GM18873 (cell line): ENCODE data around the gene FAM168B.
A peak's percentile ranks its signal among the peaks of the same experiment; 100 is the strongest.
"Not testable (repeated sequence)": the region's sequence is repeated elsewhere in the genome, so short reads cannot be mapped to it uniquely, and the experiment has no call there.

ENCODE experiments used
- ATAC-seq: cut with Tn5 transposase; IDR thresholded peaks from one replicate; pipeline ENCODE4 v1.9.1; 2021; ENCODE audit warnings: mild to moderate bottlenecking, moderate library complexity, moderate number of reproducible peaks; ENCODE audit not compliant: unreplicated experiment, low FRiP score

FAM168B gene

GRCh38 chr2:131093006-131093695 is at the start of gene FAM168B:
Gene FAM168B, minus strand, starts transcription at chr2:131093460. Its CDS starts 10,814 bp downstream, at chr2:131082646.
- peak; percentile 70 for ATAC-seq

DNA sequence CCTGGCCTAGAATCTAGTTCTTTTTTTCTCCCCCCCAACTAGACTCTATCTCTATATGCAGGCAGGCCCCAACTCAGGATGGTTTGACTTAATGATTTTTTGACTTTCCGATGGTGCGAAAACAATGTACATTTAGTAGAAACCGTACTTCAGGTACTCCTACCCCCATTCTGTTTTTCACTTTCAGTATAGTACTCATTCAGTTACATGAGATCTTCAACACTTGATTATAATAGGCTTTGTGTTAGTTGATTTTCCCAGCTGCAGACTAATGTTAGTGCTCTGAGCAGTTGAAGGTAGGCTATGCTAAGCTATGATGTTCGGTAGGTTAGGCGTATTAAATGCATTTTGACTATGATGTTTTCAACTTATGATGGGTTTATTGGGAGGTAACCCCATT is 49.6 kb upstream of the FAM168B start:
- ATAC-seq = no peak

- ATAC-seq = no peak
Measured at GRCh38 chr2:131140581-131140980, 47.3 kb upstream of the FAM168B start.

DNA sequence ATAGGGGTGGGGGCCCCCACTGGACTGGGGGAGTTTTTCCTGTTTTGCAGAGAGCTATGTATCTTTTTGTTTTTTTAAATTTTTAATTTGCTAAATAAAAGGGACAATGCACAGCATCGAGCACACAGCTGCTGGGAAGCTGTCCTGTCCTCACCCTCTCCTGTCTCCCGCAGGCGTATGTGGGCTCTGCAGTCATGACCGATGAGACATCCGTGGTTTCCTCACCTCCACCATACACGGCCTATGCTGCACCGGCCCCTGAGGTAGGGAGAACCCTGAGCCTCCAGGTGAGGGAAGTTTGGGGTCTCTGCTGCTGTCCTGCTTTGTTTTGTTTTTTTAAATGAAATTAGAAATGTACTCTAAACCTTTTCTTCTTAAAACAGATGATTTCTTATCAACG is 39.5 kb upstream of the FAM168B start:
- ATAC-seq = no peak

GRCh38 chr2:131130298-131130596 is 37.0 kb upstream of the FAM168B start:
- ATAC-seq = no peak

DNA sequence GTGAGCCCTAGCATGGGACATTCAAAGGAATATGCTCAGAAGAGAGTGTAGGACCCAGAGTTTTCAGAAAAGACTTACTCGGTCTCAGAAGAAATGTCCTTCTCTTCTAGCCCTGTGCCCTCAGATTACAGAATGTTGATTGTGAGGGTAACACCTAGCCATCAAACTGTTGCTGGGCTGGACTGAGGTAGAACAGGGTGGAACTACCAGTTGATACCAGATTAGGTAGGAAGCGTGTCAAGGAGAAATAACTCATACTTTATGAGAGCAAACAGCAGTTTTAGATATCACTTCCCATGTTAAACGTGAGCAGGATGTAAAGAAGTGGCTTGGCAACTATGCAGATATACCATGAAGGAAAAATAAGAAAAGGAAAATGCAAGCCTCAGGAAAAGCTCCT is 34.7 kb upstream of the FAM168B start:
- no peak for ATAC-seq

DNA sequence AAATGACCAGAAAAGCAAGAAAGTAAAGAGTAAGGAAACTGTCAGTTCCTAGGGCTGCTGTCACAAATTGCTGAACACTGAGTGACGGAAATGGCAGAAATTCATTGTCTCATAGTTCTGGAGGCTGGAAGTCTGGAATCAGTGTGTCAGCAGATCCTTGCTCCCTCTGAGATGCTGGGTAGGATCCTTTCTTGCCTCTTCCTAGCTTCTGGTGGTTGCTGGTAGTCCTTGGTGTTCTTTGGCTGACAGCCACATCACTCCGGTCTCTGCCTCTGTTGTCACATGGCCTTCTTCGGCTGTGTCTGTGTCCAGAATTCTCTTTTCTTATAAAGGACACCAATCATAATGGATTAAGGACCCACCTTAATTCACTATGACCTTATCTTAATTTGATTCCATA is 33.8 kb upstream of the FAM168B start:
- ATAC-seq = no peak

GRCh38 chr2:131126436-131126835 is 33.2 kb upstream of the FAM168B start:
- ATAC-seq = no peak

- no peak for ATAC-seq
Measured at GRCh38 chr2:131125195-131125757, 32.0 kb upstream of the FAM168B start.

DNA sequence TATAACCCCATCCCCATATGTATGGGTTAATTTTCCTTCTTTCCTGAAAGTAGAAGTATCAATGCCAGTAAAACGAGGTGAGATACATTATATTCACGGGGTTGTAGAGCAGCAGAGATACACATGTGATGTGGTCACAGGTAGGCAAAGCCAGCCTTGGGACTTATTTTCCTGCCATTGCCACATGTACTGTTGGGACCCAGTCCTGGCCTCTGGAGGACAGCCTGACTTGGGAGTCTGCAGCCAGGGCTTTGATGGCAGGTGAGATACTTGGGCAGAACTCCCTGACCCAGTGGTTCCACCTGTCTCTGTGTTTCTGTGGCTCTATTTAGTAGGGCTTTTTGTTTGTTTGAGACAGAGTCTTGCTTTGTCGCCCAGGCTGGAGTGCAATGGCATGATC is 29.9 kb upstream of the FAM168B start:
- no peak for ATAC-seq

GRCh38 chr2:131122496-131122895 is 29.2 kb upstream of the FAM168B start:
- no peak for ATAC-seq

DNA sequence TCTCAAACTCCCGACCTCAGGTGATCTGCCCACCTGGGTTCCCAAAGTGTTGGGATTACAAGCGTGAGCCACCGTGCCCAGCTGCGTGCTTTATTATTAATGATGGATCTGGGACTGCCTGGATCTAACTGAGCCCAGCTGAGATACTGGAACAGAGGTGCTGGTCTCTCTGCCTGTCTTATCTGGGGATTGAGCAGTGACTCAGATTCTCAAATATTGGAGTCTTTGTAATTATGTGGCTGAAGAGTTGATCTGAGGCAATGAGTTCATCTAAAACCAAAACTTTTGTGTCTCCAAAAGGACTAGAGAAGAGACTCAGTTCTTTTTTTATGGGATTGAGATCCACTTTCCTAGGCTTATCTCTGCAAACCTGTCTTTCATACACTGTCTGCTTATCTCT is 28.2 kb upstream of the FAM168B start:
- no peak for ATAC-seq

DNA sequence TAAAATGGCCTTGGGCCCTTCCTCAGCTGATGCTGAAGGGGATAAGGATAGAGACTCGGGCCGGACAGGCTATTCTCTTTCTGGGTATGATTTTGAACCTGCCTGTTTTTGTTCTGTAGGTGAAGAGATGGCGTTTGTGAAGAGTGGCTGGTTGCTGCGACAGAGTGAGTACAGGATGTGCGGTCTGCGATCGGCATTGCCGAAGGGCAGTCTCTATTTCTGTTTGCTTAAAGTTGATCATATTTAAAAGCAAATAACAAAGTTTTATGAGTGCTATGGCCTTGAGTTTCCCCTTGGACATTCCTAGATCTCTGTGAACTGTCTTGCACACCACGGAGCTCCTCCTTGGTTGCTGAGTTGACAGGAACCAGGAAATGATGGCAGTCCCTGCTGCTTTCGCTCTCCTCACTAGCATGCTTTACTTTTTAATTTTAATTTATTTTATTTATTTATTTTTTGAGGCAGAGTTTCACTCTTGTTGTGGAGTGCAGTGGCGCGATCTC is 27.6 kb upstream of the FAM168B start:
- ATAC-seq = no peak

DNA sequence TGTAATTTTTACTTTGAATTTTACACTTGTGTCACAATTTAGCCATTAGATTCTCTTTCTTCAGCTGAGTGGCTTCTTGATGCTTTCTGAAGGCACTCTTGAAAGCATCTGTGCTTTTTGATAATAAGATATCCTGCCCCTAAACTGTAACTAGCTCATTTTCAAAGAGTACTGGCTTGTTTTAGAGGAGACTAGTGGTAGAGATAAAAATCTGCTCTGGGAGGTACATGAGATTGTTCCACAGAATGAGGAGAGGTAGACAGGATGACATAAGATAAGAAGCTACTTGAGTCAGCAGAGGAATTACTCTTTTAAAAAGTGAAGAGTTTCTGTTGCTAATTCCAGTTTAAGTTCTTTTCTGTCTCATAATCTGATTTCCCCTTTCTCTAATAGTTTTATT is 22.5 kb upstream of the FAM168B start:
- no peak for ATAC-seq

GRCh38 chr2:131114950-131115349 is 21.7 kb upstream of the FAM168B start:
- not testable (repeated sequence) for ATAC-seq

DNA sequence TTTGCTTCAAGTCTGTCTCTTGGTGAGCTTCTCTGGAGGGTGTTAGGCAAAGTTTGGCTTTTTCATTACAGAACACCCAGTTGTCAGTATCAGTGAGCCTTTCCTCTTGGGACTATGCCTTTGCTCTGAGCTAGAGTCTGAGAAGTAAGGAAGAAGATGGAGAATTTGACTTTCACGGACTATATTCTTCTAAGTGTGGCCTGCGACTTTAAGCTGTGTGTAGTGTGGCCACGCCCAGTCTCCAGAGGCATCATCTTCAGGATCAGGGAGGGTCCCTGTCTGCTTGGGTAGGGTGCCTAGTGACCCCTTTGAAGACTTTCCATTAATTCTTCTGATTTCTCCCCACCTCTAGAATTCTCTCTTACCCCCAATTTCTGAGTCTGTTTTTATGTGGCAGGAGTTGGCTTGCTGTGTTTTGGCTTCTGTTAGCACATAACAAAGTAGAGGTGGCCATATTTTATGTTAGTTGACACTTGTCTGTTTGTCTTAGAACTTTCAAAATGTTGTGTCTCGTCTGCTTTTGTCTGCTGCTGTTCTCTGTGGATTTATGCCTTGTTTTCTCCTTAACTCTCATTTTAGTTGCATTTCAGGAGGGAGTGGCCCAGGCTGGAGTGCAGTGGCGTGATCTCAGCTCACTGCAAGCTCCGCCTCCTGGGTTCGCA is 20.4 kb upstream of the FAM168B start:
- no peak for ATAC-seq

- no peak for ATAC-seq
Measured at GRCh38 chr2:131112529-131112928, 19.3 kb upstream of the FAM168B start.

GRCh38 chr2:131105950-131106801 is 12.9 kb upstream of the FAM168B start:
- ATAC-seq = peak; percentile 34

DNA sequence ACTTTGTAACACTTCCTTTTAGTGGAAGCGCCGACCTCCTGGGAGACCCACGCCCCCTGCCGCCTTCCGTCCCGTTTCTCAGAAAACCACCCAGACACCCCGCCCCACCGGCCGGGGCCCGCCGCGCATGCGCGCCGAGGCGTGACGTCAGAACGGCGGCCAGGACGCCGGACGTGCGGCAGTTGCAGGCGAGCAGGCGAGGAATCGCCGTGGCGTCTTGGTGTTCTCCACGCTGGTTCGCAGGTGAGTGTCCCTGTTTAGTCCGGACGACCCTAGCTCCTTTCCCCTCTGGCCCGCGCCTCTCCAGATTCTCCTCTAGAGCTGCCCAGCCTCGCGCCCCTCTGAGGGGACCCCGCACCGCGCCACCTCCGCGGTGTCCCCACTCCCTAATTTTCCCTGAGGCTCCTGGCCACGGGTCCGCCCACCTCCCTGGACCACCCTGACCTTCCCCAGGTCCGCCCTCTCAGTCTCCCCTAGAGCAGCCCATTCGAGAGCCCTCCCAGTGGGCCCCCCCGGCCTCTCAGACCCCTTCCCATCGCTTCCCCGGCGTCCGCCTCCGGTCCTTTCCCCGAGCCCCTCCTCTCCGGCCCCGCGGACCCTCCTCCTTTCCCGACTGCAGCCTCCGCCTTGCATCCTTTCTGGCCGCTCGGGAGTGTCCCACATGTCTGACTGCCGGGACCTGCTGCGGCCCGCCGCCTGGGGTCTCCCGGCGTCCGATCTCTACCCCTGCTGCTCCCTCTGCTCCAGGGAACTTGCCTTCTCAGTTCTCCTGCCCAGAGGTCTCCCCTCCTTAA is 12.1 kb upstream of the FAM168B start, which contains the start of gene PLEKHB2:
Gene PLEKHB2 (plus strand): TSS at position 181 of the 794 bp plus-strand sequence. CDS start 15,606 bp downstream, outside the sequence.
- peak; percentile 58 for ATAC-seq
